ENCODE measurements around the gene KCNA3.

KCNA3 gene

DNA sequence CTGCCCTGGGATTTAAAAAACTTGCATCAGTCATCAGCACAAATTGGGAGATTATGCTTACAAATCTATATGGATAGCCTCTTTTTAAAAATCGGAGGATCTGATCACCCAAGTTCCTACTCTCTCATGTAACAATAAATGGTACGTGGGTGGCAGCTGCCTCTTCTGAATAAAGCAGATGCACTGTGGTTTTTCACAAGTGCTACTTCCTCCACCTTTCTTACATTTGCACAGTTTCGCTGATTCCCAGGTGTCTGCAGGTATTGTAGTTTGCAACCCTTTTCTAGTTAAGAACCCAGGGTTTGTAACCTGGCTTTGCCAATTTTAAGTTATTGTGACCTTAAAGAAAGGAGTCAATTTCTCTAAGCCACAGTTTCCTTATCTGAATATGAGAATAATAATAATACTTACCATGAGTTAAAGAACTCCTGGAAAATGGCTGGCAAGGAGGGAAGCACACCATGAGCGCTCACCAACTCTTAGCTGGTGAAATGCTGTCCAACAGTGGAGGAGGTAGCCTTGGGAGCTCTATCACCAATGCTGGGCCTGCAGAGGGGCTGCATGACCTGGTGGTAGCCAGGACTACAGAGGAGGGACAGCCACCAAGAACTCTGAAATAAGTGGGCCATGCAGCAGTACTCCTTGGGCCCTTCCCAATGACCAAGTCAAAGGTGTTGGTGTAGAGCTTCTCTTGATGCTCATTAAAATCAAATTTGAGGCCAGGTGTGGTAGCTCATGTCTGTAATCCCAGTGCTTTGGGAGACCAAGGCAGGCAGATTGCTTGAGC, 38.4 kb downstream of the KCNA3 start:
- no peak for DNase-seq

DNA sequence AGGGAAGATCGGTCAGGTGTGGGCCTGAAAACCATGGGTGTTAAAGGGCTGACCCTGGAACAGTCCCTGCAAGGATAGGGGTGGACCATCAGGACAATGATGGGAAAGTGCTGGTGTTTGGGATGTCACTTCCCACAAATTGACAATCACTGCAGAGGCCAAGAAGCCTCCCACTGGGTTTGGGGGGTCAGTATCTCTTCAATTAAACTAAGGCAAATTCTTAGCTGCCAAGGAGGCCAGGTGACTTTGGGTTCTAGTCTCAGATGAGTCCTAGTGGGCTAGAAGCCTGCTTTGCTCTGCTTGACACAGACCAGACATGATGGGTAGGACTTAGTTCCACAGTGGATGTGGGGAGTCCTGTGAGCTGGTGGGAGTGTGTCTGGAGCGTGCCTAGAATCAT, 39.3 kb downstream of the KCNA3 start:
- no peak for DNase-seq

DNA sequence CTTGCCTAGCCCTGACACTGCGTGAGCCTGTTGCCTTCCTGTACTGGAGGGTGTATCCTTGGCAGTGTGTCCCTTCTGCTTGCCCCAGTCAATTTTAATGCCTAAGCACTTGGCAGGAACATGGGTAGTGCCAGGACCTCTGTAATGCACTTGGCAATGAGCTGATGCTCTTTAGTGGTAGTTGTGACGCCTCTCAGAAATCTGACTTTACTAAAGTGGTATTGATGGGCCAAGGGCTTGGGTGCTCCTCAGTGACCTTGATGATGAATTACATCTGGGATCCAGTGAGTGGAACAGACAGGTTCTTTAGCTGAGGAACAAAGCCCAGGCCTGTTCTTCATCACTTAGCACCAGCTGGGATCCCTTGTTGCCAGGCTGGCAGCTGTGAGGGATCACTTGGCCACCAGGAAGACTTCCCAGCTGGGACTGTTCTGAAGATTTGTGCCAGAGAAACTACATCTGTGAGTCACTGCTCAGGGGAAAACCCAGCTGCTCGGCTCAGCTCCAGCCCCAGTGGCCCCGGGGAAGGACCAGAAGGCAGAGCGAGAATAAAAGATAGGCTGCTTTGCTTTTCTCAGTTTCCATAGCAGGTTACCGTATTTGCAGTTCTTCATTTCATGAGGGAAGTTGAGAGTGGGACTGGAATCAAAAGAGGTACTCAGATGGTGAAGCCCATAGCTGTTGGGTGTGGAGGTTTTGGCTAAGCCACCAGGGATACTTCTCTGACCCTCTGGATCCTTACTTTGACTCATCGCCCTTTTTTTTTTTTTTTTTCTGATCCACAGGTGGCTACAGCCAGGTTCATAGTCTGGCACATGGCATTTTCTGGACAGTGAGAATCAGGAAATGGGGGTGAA, 40.1 kb downstream of the KCNA3 start:
- DNase-seq = peak; percentile 52

DNA sequence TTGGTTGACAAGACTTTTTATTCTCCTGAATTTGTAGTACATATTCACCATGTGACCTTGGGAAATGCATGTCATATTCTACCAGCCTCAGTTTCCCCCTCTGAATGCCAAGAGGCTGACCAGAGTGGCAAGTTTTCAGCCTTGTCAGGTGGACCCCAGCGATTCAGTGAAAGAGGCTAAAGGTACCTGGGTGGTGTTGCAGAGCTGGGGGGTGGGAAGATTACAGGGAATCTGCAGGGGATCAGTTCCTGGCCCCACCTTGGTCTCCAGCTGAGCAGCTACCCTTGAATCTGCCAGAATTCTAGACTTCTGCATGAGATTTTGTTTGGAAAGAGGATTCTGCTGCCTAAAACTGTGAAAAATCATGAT, 40.7 kb downstream of the KCNA3 start:
- no peak for DNase-seq

DNA sequence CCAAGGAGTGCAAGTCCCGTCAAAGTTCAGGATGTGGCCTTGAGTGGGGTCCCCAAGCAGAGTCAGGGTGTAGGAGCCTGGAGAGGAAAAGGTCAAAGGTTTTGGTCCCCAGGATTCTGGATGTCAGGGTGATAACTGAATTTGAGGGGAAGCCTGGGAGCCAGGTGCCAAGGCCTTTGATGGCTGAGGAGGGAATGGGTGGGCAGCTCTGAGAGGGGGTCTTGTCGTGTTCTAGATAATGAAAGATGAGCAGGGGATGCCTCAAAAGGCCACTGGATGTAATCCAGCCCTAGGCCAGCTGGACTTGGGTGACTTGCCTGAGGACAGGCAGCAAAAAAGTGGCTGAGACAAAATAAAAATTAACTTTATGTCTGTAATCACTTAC, 41.1 kb downstream of the KCNA3 start:
- no peak for DNase-seq

DNA sequence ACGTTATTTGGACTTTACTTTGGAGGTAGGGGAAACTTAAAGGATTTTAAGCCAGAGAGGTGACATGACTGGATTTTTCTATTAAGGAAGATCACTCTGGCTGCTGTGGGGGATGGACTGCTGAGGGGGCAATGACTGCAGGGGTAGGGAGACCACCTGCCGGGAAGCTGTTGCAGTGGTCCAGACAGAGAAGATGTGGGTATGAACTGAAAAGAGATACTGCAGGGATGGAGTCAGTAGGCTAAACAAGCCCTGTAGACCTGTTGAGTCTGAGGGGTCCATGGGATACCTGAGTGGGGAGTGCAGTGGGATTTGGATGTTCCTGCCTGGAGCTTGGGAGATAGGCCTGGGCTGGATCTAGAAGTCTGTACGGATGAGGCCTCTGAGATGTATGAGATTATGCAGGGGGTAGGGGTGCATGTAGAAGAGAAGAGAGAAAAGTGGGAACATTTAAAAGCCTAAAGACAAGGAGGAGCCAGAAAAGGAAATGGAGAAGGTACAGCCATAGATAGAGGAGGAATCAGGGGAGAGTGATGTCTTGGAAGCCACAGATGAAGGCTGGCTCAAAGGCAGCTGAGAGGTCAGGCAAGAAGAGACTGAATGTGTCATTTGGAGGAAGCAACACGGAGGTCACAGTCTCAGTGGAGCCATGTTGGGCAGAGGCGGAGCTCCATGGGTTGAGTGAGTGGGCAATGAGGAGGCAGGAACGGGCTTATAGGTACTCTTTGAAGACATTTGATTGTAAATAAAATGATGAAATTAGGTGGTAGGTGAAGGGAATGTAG, 42.7 kb downstream of the KCNA3 start:
- DNase-seq = no peak

DNA sequence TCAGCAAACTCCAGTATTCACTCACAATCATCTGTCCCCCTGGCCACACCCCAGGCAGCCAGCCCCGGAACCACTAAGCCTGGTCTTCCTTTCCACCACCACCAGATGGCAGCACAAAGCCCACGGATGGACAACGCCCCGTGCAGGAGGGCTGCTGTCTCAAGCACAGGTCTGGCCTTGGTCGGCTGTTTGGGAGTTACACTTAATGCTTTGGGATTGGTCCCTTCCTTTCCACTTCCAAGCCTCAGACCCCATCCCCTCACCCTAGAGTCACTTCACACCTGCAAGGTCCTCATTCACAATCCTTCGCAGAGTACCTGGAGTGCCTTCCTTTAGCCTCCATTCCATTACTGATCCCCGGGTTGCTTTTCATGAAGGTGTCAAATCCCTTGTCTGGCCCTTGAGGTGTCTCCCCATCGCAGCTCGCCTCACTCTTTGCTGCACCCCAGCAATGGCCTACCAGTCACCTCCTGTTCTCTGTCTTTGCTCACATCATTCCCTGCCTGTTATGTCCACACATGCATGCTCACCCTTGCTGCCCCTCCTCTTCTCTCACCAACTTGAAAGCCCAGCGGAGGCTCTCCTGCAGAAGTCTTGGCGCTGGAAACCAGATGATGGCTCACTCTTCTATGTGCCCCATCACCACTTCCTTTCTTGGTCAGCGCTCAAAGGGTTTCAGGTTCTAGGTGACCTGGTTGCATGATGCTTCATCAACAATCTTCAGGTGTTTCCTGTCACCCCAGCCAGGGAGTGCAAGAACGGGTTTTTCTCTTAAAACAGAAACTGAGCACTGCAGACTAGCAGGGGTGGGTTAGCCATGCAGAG, 43.7 kb downstream of the KCNA3 start:
- DNase-seq = peak; percentile 53

DNA sequence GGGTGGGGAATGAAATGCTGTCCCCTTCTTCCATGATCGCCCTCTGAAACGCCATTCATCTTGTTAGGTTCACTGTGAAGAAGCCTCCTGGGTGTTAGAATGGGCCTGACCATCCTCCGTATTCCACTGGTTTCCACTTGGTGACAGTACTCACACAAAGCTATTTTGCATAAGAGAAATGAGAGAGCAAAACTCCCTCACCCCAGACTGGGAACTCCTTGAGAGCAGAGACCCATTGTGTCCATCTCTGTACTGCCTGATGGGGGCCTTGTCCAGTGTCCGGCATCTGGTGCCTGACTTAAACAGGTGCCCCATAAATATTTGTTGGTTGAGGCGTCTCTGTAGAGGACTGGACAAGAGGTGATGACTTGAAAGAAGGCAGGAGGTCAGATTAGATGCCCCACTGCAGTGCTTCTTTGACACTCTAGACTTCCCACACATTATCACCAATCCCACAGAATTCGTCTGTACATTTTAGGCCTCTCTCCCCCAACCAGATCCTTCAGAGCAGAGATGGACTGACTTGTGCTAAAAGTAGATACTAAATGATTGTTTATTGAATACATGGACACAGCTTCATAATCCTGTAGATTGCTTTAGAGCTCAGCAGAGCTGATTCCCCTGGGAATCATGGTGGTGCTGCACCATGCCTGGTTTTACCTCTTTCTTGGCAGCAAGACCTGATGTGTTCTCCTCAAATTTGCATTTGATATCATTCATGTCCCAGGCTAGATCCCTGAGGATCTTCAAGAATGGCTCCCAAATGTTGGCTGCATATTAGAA, 46.2 kb downstream of the KCNA3 start:
- DNase-seq = no peak

DNA sequence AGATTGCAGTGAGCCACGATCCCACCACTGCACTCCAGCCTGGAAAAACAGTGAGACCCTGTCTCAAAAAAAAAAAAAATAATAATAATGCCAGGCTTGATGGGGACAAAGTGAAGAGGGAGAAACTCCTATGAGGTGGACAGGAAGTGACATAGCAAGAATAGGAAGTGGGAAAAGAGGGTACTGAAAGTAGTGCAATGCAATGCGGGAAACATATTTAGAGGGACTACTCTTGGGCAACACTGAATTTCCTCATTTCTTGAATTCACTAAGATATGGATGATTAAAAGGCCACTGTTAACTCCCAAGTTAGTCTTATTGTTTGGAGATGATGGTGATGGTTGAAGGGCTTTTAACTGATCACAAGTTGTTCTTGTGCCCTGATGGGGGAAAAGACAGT, 47.0 kb downstream of the KCNA3 start:
- peak; percentile 96 for DNase-seq

DNA sequence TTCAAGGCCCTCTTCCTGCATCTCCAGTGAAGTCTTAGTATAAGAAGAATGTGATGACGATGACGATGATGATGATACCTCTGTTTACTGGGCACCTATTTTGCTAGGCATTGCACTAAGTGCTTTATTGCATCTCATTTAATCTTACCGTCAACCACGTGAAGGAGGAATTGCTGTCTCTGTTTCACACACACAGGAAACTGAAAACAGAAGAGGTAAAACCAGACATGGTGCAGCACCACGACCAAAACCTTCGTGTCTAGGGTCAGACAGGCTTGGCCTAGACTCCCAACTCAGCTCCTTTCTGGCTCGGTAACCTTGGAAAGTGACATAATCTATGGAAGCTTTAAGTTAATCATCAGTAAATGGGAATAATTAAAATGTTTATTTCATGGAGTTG, 47.9 kb downstream of the KCNA3 start:
- DNase-seq = peak; percentile 11

Measured in MV-4-11 (cell line).